Progenitor cell of endocrine pancreas (in vitro differentiated cells): ENCODE measurements around the gene FAM181A. TPM values are rescaled to one million over a fixed set of nuclear protein-coding genes. Genes with fewer than 3 reads are reported as not detected.

Experiments
- DNase-seq: peaks from one replicate; pipeline ENCODE4 v3.0.0; 2021; ENCODE audit warnings: low spot score; ENCODE audit not compliant: unreplicated experiment
- H3K27ac Mint-ChIP-seq: 2 replicates; pipeline ENCODE4 v1.8.0; 2021; ENCODE audit warnings: mild to moderate bottlenecking, moderate library complexity, mixed read lengths
- H3K27me3 Mint-ChIP-seq: 2 replicates; pipeline ENCODE4 v1.8.0; 2021; ENCODE audit warnings: mixed read lengths
- H3K36me3 Mint-ChIP-seq: 2 replicates; pipeline ENCODE4 v1.8.0; 2022; ENCODE audit warnings: mixed read lengths; ENCODE audit not compliant: insufficient read depth
- H3K4me1 Mint-ChIP-seq: 2 replicates; pipeline ENCODE4 v1.8.0; 2021; ENCODE audit warnings: low read depth, mixed read lengths
- H3K4me3 Mint-ChIP-seq: 2 replicates; pipeline ENCODE4 v1.8.0; 2021; ENCODE audit warnings: low read depth, mild to moderate bottlenecking, moderate library complexity, mixed read lengths
- H3K9me3 Mint-ChIP-seq: 2 replicates; pipeline ENCODE4 v1.8.0; 2021; ENCODE audit warnings: low read depth, mixed read lengths
- CTCF ChIP-seq: fragments of 200-600 bp; sonication (generic); IDR thresholded peaks from one replicate; pipeline ENCODE4 v1.5.0; 2021; ENCODE audit warnings: antibody characterized with exemption, mild to moderate bottlenecking; ENCODE audit not compliant: unreplicated experiment
- total RNA-seq: library from RNA; stranded (reverse); gene quantifications from 2 replicates; pipeline ENCODE4 v1.2.1, GENCODE V29; 2021

The FAM181A gene
- total RNA-seq, 1 donor from 2014 or later = not detected

- Mint-ChIP-seq H3K4me3 (no peak overlapping the region), H3K9me3 (no peaks in the 10 kb centered on the region), H3K4me1 (peaks cover 1% of the 10 kb centered on the region), H3K36me3 (no peaks in the 10 kb centered on the region), H3K27me3 (peaks cover 7% of the 10 kb centered on the region), H3K27ac (no peak overlapping the region)
- DNase-seq = no peak
- TF ChIP-seq CTCF = no peak
These were observed 20.1 kb downstream of the FAM181A start for GRCh38 chr14:93947282-93947681.

- no peak overlapping the region for H3K4me3 Mint-ChIP-seq
- no peaks in the 10 kb centered on the region for H3K9me3 Mint-ChIP-seq
- no peaks in the 10 kb centered on the region for H3K36me3 Mint-ChIP-seq
- DNase-seq = no peak
- TF ChIP-seq CTCF = no peak
- no peaks in the 10 kb centered on the region for H3K4me1 Mint-ChIP-seq
- peaks cover 5% of the 10 kb centered on the region for H3K27me3 Mint-ChIP-seq
- no peak overlapping the region for H3K27ac Mint-ChIP-seq
These were observed 22.4 kb downstream of the FAM181A start for GRCh38 chr14:93949511-93950075.

GRCh38 chr14:93950948-93951634, 23.9 kb downstream of the FAM181A start:
- Mint-ChIP-seq H3K27ac (no peak overlapping the region), H3K27me3 (peaks cover 11% of the 10 kb centered on the region), H3K36me3 (no peaks in the 10 kb centered on the region), H3K4me3 (no peak overlapping the region), H3K9me3 (no peaks in the 10 kb centered on the region), H3K4me1 (no peaks in the 10 kb centered on the region)
- TF ChIP-seq CTCF = no peak
- DNase-seq = no peak

- Mint-ChIP-seq H3K9me3 (no peaks in the 10 kb centered on the region), H3K27me3 (peaks cover 15% of the 10 kb centered on the region), H3K4me1 (no peaks in the 10 kb centered on the region), H3K27ac (no peak overlapping the region), H3K36me3 (no peaks in the 10 kb centered on the region), H3K4me3 (no peak overlapping the region)
- DNase-seq = no peak
- TF ChIP-seq CTCF = no peak
These were observed 24.7 kb downstream of the FAM181A start for GRCh38 chr14:93951635-93952540.

GRCh38 chr14:93952829-93953228, 25.7 kb downstream of the FAM181A start:
- no peak for TF ChIP-seq CTCF
- no peak for DNase-seq
- Mint-ChIP-seq H3K36me3 (no peaks in the 10 kb centered on the region), H3K4me3 (no peak overlapping the region), H3K4me1 (no peaks in the 10 kb centered on the region), H3K9me3 (no peaks in the 10 kb centered on the region), H3K27me3 (peaks cover 15% of the 10 kb centered on the region), H3K27ac (no peak overlapping the region)
